Bronchial epithelial cell (primary cell): Measurements from ENCODE around the gene SAE1. TPM values are rescaled to one million over a fixed set of nuclear protein-coding genes. Genes with fewer than 3 reads are reported as not detected.

Experiments used
- DNase-seq: peaks from one replicate; pipeline ENCODE4 v3.0.0-alpha.2; 2010; ENCODE audit warnings: low read depth
- FAIRE-seq: peaks from 2 replicates; lab custom pipeline; 2011; peaks lifted over from hg19 to GRCh38; lab: Jason Lieb, UNC
- H3K27me3 ChIP-seq: 2 replicates; pipeline ENCODE4 v1.5.1; 2011; ENCODE audit warnings: low read length; ENCODE audit not compliant: control insufficient read depth, insufficient read depth
- H3K36me3 ChIP-seq: 2 replicates; pipeline ENCODE4 v1.5.1; 2011; ENCODE audit warnings: low read length; ENCODE audit not compliant: control insufficient read depth, insufficient read depth
- H3K4me3 ChIP-seq: 2 replicates; pipeline ENCODE4 v1.5.1; 2011; ENCODE audit warnings: mild to moderate bottlenecking, low read depth, low read length, control low read depth
- total RNA-seq: library from RNA; depleted of rRNA; stranded (reverse); fragments of >200 nt; gene quantifications from 2 replicates; pipeline ENCODE4 v1.2.1, GENCODE V29; 2014
- TF ChIP-seq, protein P1 (sequence below): IDR thresholded peaks from 2 replicates; pipeline ENCODE4 v1.5.1; 2011; ENCODE audit warnings: mild to moderate bottlenecking, moderate library complexity, low read length, control low read depth, inconsistent platforms; ENCODE audit not compliant: insufficient read depth, severe bottlenecking

SAE1 gene
- total RNA-seq, 1 donor from 2014 or later = 90.6 TPM

DNA sequence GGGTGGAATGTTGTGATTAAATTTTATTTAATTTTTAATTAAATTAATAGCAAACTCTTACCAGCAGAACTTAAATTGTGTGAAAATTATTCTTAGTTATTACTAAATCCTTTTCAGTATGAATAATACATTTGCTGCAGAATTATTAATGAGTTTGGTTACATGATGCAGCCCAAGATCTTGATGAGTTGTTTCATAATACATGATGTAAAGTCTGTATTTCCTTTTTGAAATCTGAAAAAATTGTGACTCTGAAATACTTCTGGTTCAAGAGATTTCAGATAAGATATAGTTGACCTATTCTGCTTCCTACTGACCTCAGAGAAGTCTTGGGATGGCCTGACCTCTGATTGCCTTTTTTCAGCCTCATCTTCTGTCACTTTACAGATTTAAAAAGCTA is 11.1 kb downstream of the SAE1 start:
- no peaks in the 10 kb centered on the region for H3K27me3 ChIP-seq
- DNase-seq (no peak), FAIRE-seq (no peak)

DNA sequence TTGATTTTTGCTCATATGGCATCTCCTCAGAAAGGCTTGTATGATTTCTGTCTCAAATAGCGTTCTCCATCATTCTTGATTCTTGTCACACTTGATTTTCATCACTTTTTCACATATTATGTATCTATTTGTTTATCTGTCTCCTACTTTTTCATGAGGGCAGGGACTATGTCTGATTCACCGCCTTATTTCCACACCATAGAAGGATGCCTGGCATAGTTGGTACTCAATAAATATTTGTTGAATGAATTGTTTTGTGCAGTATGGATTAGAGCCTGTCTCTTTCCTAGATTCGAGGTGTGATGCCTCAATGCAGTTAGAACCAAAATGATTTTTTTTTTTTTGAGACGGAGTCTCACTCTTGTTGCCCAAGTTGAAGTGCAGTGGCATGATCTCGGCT is 12.1 kb downstream of the SAE1 start:
- peaks cover 8% of the 10 kb centered on the region for H3K36me3 ChIP-seq
- no peak for FAIRE-seq
- peak; percentile 42 for DNase-seq
- no peaks in the 10 kb centered on the region for H3K27me3 ChIP-seq
- TF ChIP-seq, protein P1, sequence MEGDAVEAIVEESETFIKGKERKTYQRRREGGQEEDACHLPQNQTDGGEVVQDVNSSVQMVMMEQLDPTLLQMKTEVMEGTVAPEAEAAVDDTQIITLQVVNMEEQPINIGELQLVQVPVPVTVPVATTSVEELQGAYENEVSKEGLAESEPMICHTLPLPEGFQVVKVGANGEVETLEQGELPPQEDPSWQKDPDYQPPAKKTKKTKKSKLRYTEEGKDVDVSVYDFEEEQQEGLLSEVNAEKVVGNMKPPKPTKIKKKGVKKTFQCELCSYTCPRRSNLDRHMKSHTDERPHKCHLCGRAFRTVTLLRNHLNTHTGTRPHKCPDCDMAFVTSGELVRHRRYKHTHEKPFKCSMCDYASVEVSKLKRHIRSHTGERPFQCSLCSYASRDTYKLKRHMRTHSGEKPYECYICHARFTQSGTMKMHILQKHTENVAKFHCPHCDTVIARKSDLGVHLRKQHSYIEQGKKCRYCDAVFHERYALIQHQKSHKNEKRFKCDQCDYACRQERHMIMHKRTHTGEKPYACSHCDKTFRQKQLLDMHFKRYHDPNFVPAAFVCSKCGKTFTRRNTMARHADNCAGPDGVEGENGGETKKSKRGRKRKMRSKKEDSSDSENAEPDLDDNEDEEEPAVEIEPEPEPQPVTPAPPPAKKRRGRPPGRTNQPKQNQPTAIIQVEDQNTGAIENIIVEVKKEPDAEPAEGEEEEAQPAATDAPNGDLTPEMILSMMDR = no peak
- no peak overlapping the region for H3K4me3 ChIP-seq

More for the DNA sequence above, 11.1 kb downstream of the SAE1 start:
- TF ChIP-seq, protein P1 = no peak
- H3K36me3 ChIP-seq = peaks cover 10% of the 10 kb centered on the region
- H3K4me3 ChIP-seq = no peak overlapping the region

DNA sequence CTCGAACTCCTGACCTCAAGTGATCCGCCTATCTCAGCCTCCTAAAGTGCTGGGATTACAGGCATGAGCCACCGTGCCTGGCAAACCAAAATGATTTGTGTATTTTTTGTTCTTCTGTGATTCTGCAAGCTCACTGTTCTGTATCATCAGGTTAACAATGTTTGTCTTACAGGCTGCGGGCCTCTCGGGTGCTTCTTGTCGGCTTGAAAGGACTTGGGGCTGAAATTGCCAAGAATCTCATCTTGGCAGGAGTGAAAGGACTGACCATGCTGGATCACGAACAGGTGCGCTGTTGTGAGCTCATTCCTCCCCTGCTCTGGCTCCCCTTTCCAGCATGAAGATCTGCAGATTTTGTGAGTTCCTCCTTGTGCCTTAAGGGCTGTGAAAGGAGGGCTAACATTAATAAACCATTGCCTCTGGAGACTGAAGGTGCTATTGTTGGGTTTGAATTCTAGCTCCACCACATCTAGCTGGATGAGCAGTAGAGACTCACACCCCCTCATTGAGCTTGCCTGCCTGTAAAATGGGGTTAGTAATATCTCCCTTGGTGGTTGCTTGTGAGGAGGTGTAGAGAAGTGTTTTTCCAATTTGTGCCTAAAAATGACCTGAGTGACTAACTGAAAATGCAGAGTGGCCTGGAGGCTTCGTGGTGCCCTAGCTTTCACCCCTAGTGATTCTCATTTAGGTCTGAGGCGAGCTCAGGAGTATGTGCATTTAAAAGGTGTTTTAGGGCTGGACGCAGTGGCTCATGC is 12.9 kb downstream of the SAE1 start:
- TF ChIP-seq, protein P1 = no peak
- H3K4me3 ChIP-seq = no peak overlapping the region
- DNase-seq (no peak), FAIRE-seq (no peak)
- H3K36me3 ChIP-seq = peaks cover 8% of the 10 kb centered on the region
- no peaks in the 10 kb centered on the region for H3K27me3 ChIP-seq

DNA sequence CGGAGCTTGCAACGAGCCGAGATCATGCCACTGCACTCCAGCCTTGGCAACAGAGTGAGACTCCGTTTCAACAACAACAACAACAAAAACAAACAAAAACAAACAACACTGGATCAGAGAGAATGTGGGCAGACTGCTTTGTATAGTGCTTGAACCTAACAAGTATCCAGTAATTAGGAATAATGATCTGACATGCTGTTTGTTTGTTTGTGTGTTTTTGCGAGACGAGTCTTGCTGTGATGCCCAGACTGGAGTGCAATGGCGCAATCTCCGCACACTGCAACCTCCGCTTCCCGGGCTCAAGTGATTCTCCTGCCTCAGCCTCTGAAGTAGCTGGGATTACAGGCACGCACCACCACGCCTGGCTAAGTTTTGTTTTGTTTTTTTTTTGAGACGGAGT is 14.0 kb downstream of the SAE1 start:
- Histone ChIP-seq H3K27me3 (no peaks in the 10 kb centered on the region), H3K36me3 (peaks cover 8% of the 10 kb centered on the region)
- FAIRE-seq = no peak

DNA sequence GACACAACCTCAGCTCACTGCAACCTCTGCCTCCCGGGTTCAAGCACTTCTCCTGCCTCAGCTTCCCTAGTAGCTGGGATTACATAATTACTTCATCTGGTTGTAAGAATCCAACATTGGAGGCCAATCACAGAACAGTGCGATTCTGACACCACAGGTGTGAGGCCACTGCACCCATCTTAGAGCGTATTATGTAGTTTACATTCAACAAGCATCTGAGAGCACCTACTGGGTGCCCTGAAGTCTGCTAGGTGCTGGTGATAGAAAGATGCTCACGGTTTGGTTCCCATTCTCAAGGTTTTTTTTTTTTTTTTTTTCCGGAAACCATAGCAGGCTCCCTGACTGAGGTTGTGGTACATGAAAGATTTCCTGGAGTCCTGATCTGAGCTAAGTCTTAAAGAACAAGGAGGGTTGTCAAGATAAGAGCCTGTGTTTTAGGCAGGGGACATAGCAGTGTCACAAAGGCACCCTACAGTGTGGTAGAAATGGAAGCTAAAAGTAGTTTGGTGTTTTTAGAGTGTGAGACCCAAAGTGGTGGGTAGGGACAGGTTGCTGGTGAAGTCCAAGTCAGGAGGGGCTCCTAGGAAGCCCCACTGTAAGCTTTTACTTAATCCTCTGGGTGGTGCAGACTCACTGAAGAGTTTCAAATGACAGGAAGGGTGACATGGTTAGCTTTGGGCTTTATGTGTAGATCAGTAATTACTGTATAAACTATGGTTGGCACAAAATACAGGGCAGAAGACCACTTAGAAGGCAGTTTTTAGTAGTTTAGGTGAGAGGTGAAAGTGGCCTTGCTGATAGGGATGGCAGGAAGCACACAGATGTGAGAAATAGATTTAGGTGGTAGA is 15.2 kb downstream of the SAE1 start:
- DNase-seq (no peak), FAIRE-seq (no peak)
- H3K4me3 ChIP-seq = no peak overlapping the region
- TF ChIP-seq, protein P1 = no peak
- H3K36me3 ChIP-seq = peaks cover 11% of the 10 kb centered on the region
- no peaks in the 10 kb centered on the region for H3K27me3 ChIP-seq

More for the DNA sequence above, 14.0 kb downstream of the SAE1 start:
- no peak overlapping the region for H3K4me3 ChIP-seq
- no peak for DNase-seq
- TF ChIP-seq, protein P1 = no peak
